Activated CD8-positive, alpha-beta T cell treated with anti-CD3 and anti-CD28 coated beads for 36 hours (primary cell): ENCODE results near the gene DCST1. TPM values are rescaled to one million over a fixed set of nuclear protein-coding genes. Genes with fewer than 3 reads are reported as not detected.
A peak's percentile ranks its signal among the peaks of the same experiment; 100 is the strongest.

Source experiments
- ATAC-seq: fragments of 200-7000 bp; cut with Tn5 transposase; one replicate; pipeline ENCODE4 v1.10.0; 2021; ENCODE audit warnings: mild to moderate bottlenecking, moderate library complexity
- CTCF ChIA-PET: fragments of 350-600 bp; sonication (Branson Sonifier 250); formaldehyde crosslinking; loops from one replicate; lab custom pipeline; 2021; ENCODE audit warnings: antibody characterized with exemption; lab: Charles Lee
- POLR2A ChIA-PET: fragments of 350-600 bp; sonication (Branson Sonifier 250); formaldehyde crosslinking; loops from one replicate; lab custom pipeline; 2021; ENCODE audit warnings: antibody characterized with exemption; lab: Charles Lee
- DNase-seq: peaks from one replicate; pipeline ENCODE4 v3.0.0-alpha.2; 2020
- H3K27ac Mint-ChIP-seq: one replicate; pipeline ENCODE4 v1.8.0; 2021; ENCODE audit warnings: mild to moderate bottlenecking, mixed read lengths
- H3K27me3 Mint-ChIP-seq: one replicate; pipeline ENCODE4 v1.8.0; 2021; ENCODE audit warnings: mixed read lengths
- H3K36me3 Mint-ChIP-seq: one replicate; pipeline ENCODE4 v1.8.0; 2021; ENCODE audit warnings: low read depth, mixed read lengths
- H3K4me1 Mint-ChIP-seq: one replicate; pipeline ENCODE4 v1.8.0; 2021; ENCODE audit warnings: low read depth, mixed read lengths
- H3K4me3 Mint-ChIP-seq: one replicate; pipeline ENCODE4 v1.8.0; 2021; ENCODE audit warnings: mild to moderate bottlenecking, moderate library complexity, mixed read lengths
- H3K9me3 Mint-ChIP-seq: one replicate; pipeline ENCODE4 v1.8.0; 2021; ENCODE audit warnings: mixed read lengths
- CTCF ChIP-seq: fragments of 200-600 bp; IDR thresholded peaks from one replicate; pipeline ENCODE4 v1.8.0; 2022; ENCODE audit warnings: antibody characterized with exemption, mild to moderate bottlenecking
- intact Hi-C: fragments of 100-400 bp; cut with micrococcal nuclease; formaldehyde crosslinking; loops from one replicate; pipeline ENCODE4 v1.10.0; 2022
- total RNA-seq, 2 experiments: library from RNA; stranded (reverse); gene quantifications; one replicate each; pipeline ENCODE4 v1.2.3, GENCODE V29; 2021

The DCST1 gene
- total RNA-seq, 2 experiments from 2014 or later = not detected

GRCh38 chr1:155012026-155012546 is 21.5 kb upstream of the DCST1 start:
- TF ChIP-seq CTCF = no peak
- ChIA-PET POLR2A (interaction anchor here (0.6 to 1.7 kb wide), 7 partner anchors 8 to 260 kb away, joined by 3 to 5 read pairs (median 4); partner anchors contain the start of gene ADAM15), CTCF (interaction anchor here (1.1 to 2.8 kb wide), 5 partner anchors 11 to 79 kb away, joined by 3 to 13 read pairs (median 3); partner anchors contain the start of gene PBXIP1)
- no peaks in the 10 kb centered on the region for H3K9me3 Mint-ChIP-seq
- intact Hi-C loops = no loop called here
- peak overlapping the region; percentile 57 for H3K27ac Mint-ChIP-seq
- peaks cover 8% of the 10 kb centered on the region for H3K36me3 Mint-ChIP-seq
- ATAC-seq (no peak), DNase-seq (no peak)
- no peaks in the 10 kb centered on the region for H3K27me3 Mint-ChIP-seq
- H3K4me3 Mint-ChIP-seq = no peak overlapping the region
- H3K4me1 Mint-ChIP-seq = peaks cover 72% of the 10 kb centered on the region

- Mint-ChIP-seq H3K27ac (peak overlapping the region; percentile 37), H3K4me3 (no peak overlapping the region), H3K9me3 (no peaks in the 10 kb centered on the region), H3K36me3 (peaks cover 8% of the 10 kb centered on the region), H3K27me3 (no peaks in the 10 kb centered on the region), H3K4me1 (peaks cover 77% of the 10 kb centered on the region)
- intact Hi-C loops = no loop called here
- ATAC-seq (no peak), DNase-seq (no peak)
- ChIA-PET CTCF (interaction anchor here (0.9 to 2.8 kb wide), 6 partner anchors 10 to 78 kb away, joined by 3 to 13 read pairs (median 3); partner anchors contain the start of gene PBXIP1), POLR2A (interaction anchor here (0.6 to 1.7 kb wide), 6 partner anchors 9 to 259 kb away, joined by 3 to 5 read pairs (median 4); partner anchors contain the start of gene ADAM15)
- no peak for TF ChIP-seq CTCF
Measured at GRCh38 chr1:155012776-155013602, 20.6 kb upstream of the DCST1 start.

- no peak overlapping the region for H3K4me3 Mint-ChIP-seq
- no peak for DNase-seq
- ChIA-PET CTCF (interaction anchor here (0.9 to 4.8 kb wide), 4 partner anchors 9 to 59 kb away, joined by 3 to 37 read pairs (median 10); partner anchors contain the start of gene PBXIP1), POLR2A (interaction anchor here (0.7 to 1.7 kb wide), 4 partner anchors 9 to 63 kb away, joined by 3 to 4 read pairs (median 4); partner anchors contain the start of gene ADAM15)
- peaks cover 74% of the 10 kb centered on the region for H3K4me1 Mint-ChIP-seq
- no peak overlapping the region for H3K27ac Mint-ChIP-seq
- H3K9me3 Mint-ChIP-seq = no peaks in the 10 kb centered on the region
- no peak for ATAC-seq
- intact Hi-C loops = no loop called here
- H3K36me3 Mint-ChIP-seq = peaks cover 8% of the 10 kb centered on the region
- no peaks in the 10 kb centered on the region for H3K27me3 Mint-ChIP-seq
- TF ChIP-seq CTCF = no peak
Measured at GRCh38 chr1:155013632-155014031, 20.0 kb upstream of the DCST1 start.

GRCh38 chr1:155014709-155015508 is 18.7 kb upstream of the DCST1 start:
- ATAC-seq = no peak

More at GRCh38 chr1:155014709-155015508, 18.7 kb upstream of the DCST1 start:
- intact Hi-C loops = loop anchor here (5.0 kb wide), 1 partner anchor 43 kb away; the partner anchor contains the start of genes CKS1B and SHC1
- peaks cover 69% of the 10 kb centered on the region for H3K4me1 Mint-ChIP-seq
- ChIA-PET POLR2A (interaction anchor here (0.7 to 4.3 kb wide), 6 partner anchors 7 to 59 kb away, joined by 3 to 29 read pairs (median 8); partner anchors contain the start of genes CKS1B, FLAD1 and PBXIP1), CTCF (interaction anchor here (1.2 to 7.6 kb wide), 8 partner anchors 15 to 70 kb away, joined by 4 to 77 read pairs (median 31); partner anchors contain the start of genes ADAM15, FLAD1, LENEP and PBXIP1)
- H3K4me3 Mint-ChIP-seq = no peak overlapping the region
- no peak for TF ChIP-seq CTCF
- DNase-seq = no peak
- H3K27ac Mint-ChIP-seq = no peak overlapping the region
- peaks cover 8% of the 10 kb centered on the region for H3K36me3 Mint-ChIP-seq
- H3K9me3 Mint-ChIP-seq = no peaks in the 10 kb centered on the region
- H3K27me3 Mint-ChIP-seq = peaks cover 2% of the 10 kb centered on the region
